A549 (cell line): ENCODE data around the gene SP5.

Experiments
- RFX5 ChIP-seq: fragments of 450-650 bp; IDR thresholded peaks from 2 replicates; pipeline ENCODE4 v1.7.1; 2014; ENCODE audit warnings: antibody characterized with exemption, mild to moderate bottlenecking, moderate library complexity
- ZFP36 ChIP-seq: fragments of 450-650 bp; IDR thresholded peaks from 2 replicates; pipeline ENCODE4 v1.6.1; 2014; ENCODE audit warnings: borderline replicate concordance; ENCODE audit not compliant: partially characterized antibody
- TF ChIP-seq, protein P1 (sequence below): fragments of >200 bp; sonication (Bioruptor Twin); formaldehyde crosslinking; IDR thresholded peaks from 3 replicates; pipeline ENCODE4 v1.5.1; 2016

- TF ChIP-seq ZFP36 (no peak), RFX5 (no peak)
- TF ChIP-seq, protein P1, sequence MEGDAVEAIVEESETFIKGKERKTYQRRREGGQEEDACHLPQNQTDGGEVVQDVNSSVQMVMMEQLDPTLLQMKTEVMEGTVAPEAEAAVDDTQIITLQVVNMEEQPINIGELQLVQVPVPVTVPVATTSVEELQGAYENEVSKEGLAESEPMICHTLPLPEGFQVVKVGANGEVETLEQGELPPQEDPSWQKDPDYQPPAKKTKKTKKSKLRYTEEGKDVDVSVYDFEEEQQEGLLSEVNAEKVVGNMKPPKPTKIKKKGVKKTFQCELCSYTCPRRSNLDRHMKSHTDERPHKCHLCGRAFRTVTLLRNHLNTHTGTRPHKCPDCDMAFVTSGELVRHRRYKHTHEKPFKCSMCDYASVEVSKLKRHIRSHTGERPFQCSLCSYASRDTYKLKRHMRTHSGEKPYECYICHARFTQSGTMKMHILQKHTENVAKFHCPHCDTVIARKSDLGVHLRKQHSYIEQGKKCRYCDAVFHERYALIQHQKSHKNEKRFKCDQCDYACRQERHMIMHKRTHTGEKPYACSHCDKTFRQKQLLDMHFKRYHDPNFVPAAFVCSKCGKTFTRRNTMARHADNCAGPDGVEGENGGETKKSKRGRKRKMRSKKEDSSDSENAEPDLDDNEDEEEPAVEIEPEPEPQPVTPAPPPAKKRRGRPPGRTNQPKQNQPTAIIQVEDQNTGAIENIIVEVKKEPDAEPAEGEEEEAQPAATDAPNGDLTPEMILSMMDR = no peak
These were observed 48.1 kb downstream of the SP5 start for GRCh38 chr2:170763232-170763631.
